Cardiac muscle cell (in vitro differentiated cells and primary cell): ENCODE results near the gene PSKH1. TPM values are rescaled to one million over a fixed set of nuclear protein-coding genes. Genes with fewer than 3 reads are reported as not detected.
A peak's percentile ranks its signal among the peaks of the same experiment; 100 is the strongest.

Experiments used
- DNase-seq, 2 donors: peaks; one replicate each; pipeline versions ENCODE4 v3.0.0 to v3.0.0-alpha.2; 2010 to 2017; ENCODE audit warnings: low read depth in 1 of 2, low spot score in 1 of 2
- H3K27ac ChIP-seq: fragments of 200-600 bp; sonication (generic); 2 replicates; pipeline ENCODE4 v1.5.1; 2016
- H3K27me3 ChIP-seq: fragments of 200-600 bp; sonication (generic); 2 replicates; pipeline ENCODE4 v1.6.0; 2016; ENCODE audit warnings: control low read depth
- H3K36me3 ChIP-seq: fragments of 200-600 bp; sonication (generic); 2 replicates; pipeline ENCODE4 v1.5.1; 2016; ENCODE audit warnings: control low read depth
- H3K4me1 ChIP-seq: fragments of 200-600 bp; sonication (generic); 2 replicates; pipeline ENCODE4 v1.8.1; 2017; ENCODE audit warnings: low read depth, mild to moderate bottlenecking, mixed run types
- H3K4me3 ChIP-seq: fragments of 200-600 bp; sonication (generic); 2 replicates; pipeline ENCODE4 v1.5.1; 2016; ENCODE audit warnings: mild to moderate bottlenecking
- H3K9me3 ChIP-seq: fragments of 200-600 bp; sonication (generic); 2 replicates; pipeline ENCODE4 v1.5.1; 2017; ENCODE audit warnings: low read depth, mild to moderate bottlenecking, control low read depth
- polyA plus RNA-seq: library from polyadenylated mRNA; unstranded; fragments of >200 nt; fragmentation: Nextera tagmentation; extraction: Ambion mirVana; gene quantifications from 2 replicates; pipeline ENCODE4 v1.2.1, GENCODE V29; 2016
- total RNA-seq: library from RNA; depleted of rRNA; stranded (reverse); fragments of >200 nt; gene quantifications from 2 replicates; pipeline ENCODE4 v1.2.3, GENCODE V29; 2016
- TF ChIP-seq, protein P1 (sequence below): IDR thresholded peaks from 2 replicates; pipeline ENCODE4 v1.5.1; 2012; ENCODE audit warnings: low read depth, mild to moderate bottlenecking, low read length

The PSKH1 gene
- total RNA-seq (31.0 and 31.6 TPM in 2 replicates), polyA plus RNA-seq (46.7 and 48.8 TPM in 2 replicates)

DNA sequence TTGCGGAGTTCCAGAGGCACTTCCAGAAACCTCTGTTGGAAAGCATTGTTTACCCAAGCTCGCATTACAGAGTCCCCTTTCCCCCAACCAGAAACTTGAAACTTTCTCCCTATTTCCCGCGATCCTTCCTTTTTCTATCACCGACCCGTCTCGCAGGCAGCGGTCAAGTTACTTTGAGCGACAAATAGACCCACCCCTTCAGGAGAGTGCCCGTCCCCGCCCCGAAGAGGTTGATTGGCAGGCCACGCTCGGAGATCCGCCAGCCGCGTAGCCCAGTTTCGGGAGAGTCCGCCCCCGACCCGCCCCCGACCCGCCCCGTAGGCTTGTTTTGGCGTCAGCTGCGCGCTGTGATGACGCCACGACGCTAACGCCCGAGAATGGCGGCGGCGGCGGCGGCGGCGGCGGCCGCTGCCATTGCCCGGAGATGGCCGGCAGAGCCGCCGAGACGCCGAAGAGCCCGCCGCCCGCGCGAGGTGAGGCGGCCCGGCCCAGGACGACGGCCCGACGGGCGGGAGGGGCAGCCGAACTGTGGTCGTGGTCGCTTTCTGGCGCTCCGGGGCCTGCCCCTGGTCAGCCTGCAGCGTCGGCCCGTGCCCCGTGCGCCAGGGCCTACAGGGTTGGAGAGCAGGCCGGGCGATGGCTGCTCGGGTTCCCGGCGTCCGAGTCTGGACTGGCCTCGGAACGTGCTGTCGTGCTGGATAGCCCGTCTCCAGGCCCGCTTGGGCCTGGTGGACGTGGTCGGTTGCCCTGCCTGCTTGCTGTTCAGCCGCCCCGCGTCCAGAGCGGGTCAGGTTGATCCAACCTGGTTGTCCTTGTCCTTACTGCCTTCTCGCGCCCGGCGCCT lies at the start of gene PSKH1:
PSKH1 (plus strand) TSS at position 356 of the 844 bp plus-strand sequence. CDS start 15,496 bp downstream, outside the sequence.
- TF ChIP-seq, protein P1, sequence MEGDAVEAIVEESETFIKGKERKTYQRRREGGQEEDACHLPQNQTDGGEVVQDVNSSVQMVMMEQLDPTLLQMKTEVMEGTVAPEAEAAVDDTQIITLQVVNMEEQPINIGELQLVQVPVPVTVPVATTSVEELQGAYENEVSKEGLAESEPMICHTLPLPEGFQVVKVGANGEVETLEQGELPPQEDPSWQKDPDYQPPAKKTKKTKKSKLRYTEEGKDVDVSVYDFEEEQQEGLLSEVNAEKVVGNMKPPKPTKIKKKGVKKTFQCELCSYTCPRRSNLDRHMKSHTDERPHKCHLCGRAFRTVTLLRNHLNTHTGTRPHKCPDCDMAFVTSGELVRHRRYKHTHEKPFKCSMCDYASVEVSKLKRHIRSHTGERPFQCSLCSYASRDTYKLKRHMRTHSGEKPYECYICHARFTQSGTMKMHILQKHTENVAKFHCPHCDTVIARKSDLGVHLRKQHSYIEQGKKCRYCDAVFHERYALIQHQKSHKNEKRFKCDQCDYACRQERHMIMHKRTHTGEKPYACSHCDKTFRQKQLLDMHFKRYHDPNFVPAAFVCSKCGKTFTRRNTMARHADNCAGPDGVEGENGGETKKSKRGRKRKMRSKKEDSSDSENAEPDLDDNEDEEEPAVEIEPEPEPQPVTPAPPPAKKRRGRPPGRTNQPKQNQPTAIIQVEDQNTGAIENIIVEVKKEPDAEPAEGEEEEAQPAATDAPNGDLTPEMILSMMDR: no peak
- Histone ChIP-seq H3K27ac (peak within 1 kb of the TSS; percentile 98), H3K36me3 (no peaks in the 10 kb centered on the region), H3K9me3 (no peaks in the 10 kb centered on the region), H3K4me3 (peak within 1 kb of the TSS; percentile 96), H3K4me1 (peaks cover 9% of the 10 kb centered on the region), H3K27me3 (no peaks in the 10 kb centered on the region)
- DNase-seq: peak; percentile 97

DNA sequence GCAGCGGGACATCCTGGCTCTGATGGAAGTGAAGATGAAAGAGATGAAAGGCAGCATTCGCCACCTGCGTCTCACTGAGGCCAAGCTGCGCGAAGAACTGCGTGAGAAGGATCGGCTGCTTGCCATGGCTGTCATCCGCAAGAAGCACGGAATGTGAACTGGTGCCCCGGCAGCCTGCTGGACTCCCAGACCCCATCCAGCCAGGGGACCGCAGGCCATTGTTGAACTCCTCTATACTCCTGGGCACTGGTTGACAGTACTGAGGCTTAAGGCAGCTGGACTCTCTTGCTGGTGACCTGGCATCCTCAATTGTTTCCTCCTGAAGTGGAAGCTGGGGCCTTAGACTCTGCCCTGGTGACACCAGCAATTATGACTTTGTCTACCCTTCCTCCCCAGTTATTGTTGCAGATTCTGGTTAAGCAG lies 49.7 kb upstream of the PSKH1 start:
- Histone ChIP-seq H3K27ac (no peak overlapping the region), H3K36me3 (no peaks in the 10 kb centered on the region), H3K4me1 (peaks cover 33% of the 10 kb centered on the region), H3K27me3 (no peaks in the 10 kb centered on the region), H3K9me3 (no peaks in the 10 kb centered on the region), H3K4me3 (peak overlapping the region; percentile 78)
- peak in 1 of 2 donors; percentile 29 for DNase-seq
- TF ChIP-seq, protein P1: no peak

DNA sequence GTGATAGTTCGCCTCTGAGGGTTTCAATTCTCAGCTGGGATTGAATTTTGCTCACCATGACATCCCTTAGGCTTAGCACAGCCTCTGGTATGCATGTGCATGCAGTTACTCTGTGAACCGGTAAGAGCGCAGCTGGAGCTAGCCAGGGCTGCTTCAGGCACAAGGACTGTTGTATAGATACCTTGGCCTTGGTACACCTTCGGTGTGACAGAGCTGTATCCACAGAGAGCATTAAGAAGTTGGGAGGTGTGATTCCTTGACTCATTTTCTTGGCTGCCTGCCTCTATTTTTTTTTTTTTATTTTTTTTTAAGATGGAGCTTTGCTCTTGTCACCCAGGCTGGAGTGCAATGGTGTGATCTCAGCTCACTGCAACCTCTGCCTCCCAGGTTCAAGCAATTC lies 48.6 kb upstream of the PSKH1 start:
- Histone ChIP-seq H3K27ac (no peak overlapping the region), H3K4me1 (peaks cover 33% of the 10 kb centered on the region), H3K4me3 (no peak overlapping the region), H3K36me3 (no peaks in the 10 kb centered on the region), H3K9me3 (no peaks in the 10 kb centered on the region), H3K27me3 (no peaks in the 10 kb centered on the region)
- TF ChIP-seq, protein P1: no peak
- DNase-seq: no peak

DNA sequence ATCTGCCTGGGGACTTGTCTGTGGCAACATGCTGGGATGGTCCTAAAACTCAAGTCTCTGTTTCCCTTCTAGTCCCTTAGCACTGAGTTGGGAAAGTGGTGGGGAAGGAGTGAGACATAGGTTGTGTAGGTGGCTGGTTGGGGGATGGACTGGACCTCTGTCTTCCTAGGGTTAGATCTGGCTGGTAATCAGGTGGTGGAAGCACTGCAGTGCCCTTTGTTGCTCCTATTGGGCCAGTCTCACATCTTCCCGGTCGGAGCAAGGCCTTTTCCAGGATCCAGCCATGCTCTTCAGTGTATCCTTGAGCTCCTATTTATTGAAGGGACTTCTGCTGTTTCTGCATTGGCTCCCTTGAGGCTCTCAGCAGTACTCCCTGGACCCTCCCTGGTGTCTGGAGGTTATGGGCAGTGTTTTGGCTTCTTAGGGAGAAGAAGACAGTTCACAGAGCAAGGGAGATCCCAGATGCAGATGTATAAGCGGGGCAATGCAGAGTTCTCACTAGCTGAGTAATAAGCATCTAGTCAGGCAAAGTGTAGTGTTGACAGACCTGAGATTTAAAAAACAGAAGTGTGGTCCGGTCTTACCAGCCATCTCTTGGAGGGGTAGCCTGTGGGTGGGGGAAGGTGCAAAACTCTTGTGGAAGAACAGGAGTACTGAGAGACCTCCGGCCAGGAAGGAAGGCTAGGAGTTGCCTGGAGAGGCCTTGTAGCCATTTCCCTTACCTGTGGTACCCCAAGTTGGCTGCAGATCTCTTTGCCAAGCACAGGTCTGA lies 47.6 kb upstream of the PSKH1 start:
- Histone ChIP-seq H3K27ac (peak overlapping the region; percentile 96), H3K9me3 (no peaks in the 10 kb centered on the region), H3K4me1 (peaks cover 33% of the 10 kb centered on the region), H3K27me3 (no peaks in the 10 kb centered on the region), H3K4me3 (peak overlapping the region; percentile 72), H3K36me3 (no peaks in the 10 kb centered on the region)
- TF ChIP-seq, protein P1: no peak
- DNase-seq: no peak

DNA sequence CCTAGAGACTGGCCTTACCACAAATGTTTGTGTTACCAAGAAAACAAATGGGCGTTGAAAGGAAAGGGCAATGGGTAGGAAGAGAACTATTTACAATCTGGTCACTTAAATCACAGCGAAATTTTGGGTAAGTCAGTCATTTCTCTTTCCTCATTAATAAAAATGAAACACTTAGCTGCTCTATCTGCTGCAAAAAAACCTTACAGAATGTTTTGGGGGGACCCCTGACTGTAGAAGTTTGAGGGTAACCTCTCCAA lies 47.1 kb upstream of the PSKH1 start:
- H3K4me1 ChIP-seq: peaks cover 33% of the 10 kb centered on the region
- peak overlapping the region; percentile 72 for H3K4me3 ChIP-seq
- H3K9me3 ChIP-seq: no peaks in the 10 kb centered on the region
- TF ChIP-seq, protein P1: no peak
- no peaks in the 10 kb centered on the region for H3K36me3 ChIP-seq
- H3K27ac ChIP-seq: peak overlapping the region; percentile 96
- no peaks in the 10 kb centered on the region for H3K27me3 ChIP-seq
- no peak for DNase-seq
